SKM-1 treated with dmso at 0.1 percent for 144 hours (cell line): Measurements from ENCODE around the gene COX4I2.
"Not testable (repeated sequence)": the region's sequence is repeated elsewhere in the genome, so short reads cannot be mapped to it uniquely, and the experiment has no call there.

ENCODE experiments used
- DNase-seq: peaks from one replicate; lab custom pipeline; 2025; ENCODE audit not compliant: unreplicated experiment; lab: John Stamatoyannopoulos, UW

Gene COX4I2

GRCh38 chr20:31607640-31608250, 30.0 kb upstream of the COX4I2 start:
- DNase-seq, result no peak

- peak; percentile 21 for DNase-seq
Measured at GRCh38 chr20:31608251-31608945, 29.3 kb upstream of the COX4I2 start.

- not testable (repeated sequence) for DNase-seq
Measured at GRCh38 chr20:31612271-31612640, 25.5 kb upstream of the COX4I2 start.

- no peak for DNase-seq
Measured at GRCh38 chr20:31615416-31615815, 22.3 kb upstream of the COX4I2 start.

GRCh38 chr20:31617432-31618104, 20.1 kb upstream of the COX4I2 start:
- DNase-seq, result peak; percentile 91

GRCh38 chr20:31620246-31620645, 17.5 kb upstream of the COX4I2 start:
- no peak for DNase-seq

- not testable (repeated sequence) for DNase-seq
Measured at GRCh38 chr20:31623123-31623505, 14.6 kb upstream of the COX4I2 start.

- not testable (repeated sequence) for DNase-seq
Measured at GRCh38 chr20:31626534-31626933, 11.2 kb upstream of the COX4I2 start.

GRCh38 chr20:31628057-31628456, 9.7 kb upstream of the COX4I2 start:
- DNase-seq, result not testable (repeated sequence)

GRCh38 chr20:31630187-31630790, 7.4 kb upstream of the COX4I2 start:
- DNase-seq, result no peak

- no peak for DNase-seq
Measured at GRCh38 chr20:31632548-31633338, 5.0 kb upstream of the COX4I2 start.

- DNase-seq, result no peak
Measured at GRCh38 chr20:31633339-31633914, 4.3 kb upstream of the COX4I2 start.

- no peak for DNase-seq
Measured at GRCh38 chr20:31638317-31638716, 605 bp downstream of the COX4I2 start.

- no peak for DNase-seq
Measured at GRCh38 chr20:31638816-31639215, 1.1 kb downstream of the COX4I2 start.

GRCh38 chr20:31640259-31640658, 2.5 kb downstream of the COX4I2 start:
- no peak for DNase-seq

- DNase-seq, result no peak
Measured at GRCh38 chr20:31641391-31641790, 3.7 kb downstream of the COX4I2 start.

- no peak for DNase-seq
Measured at GRCh38 chr20:31642837-31643236, 5.1 kb downstream of the COX4I2 start.

- DNase-seq, result no peak
Measured at GRCh38 chr20:31643522-31643921, 5.8 kb downstream of the COX4I2 start.

GRCh38 chr20:31644701-31645100, 7.0 kb downstream of the COX4I2 start:
- no peak for DNase-seq

GRCh38 chr20:31648104-31648503, 10.4 kb downstream of the COX4I2 start:
- not testable (repeated sequence) for DNase-seq

- DNase-seq, result no peak
Measured at GRCh38 chr20:31652917-31653396, 15.2 kb downstream of the COX4I2 start.
